Endothelial cell of umbilical vein (primary cell): ENCODE results near the gene ABR.

ENCODE experiments used
- EZH2 ChIP-seq: IDR thresholded peaks from 2 replicates; pipeline ENCODE4 v1.6.1; 2012; ENCODE audit warnings: borderline replicate concordance, low read depth, mild to moderate bottlenecking, moderate library complexity, low read length, inconsistent platforms; ENCODE audit not compliant: severe bottlenecking
- MYC ChIP-seq: IDR thresholded peaks from one replicate; pipeline ENCODE4 v1.6.1; 2011; ENCODE audit warnings: mild to moderate bottlenecking, low read depth, low read length
- POLR2A ChIP-seq: IDR thresholded peaks from 2 replicates; pipeline ENCODE4 v1.6.1; 2012; ENCODE audit warnings: low read depth, mild to moderate bottlenecking, control low read depth, low read length
- TF ChIP-seq, protein P1 (sequence below), 2 donors: IDR thresholded peaks; 1 replicate in 1 of 2; 2 replicates in 1 of 2; pipeline ENCODE4 v1.5.1; 2011; ENCODE audit warnings: low read length in 2 of 2, mild to moderate bottlenecking in 2 of 2, moderate library complexity in 2 of 2, control low read depth in 1 of 2, inconsistent platforms in 1 of 2, low read depth in 1 of 2; ENCODE audit not compliant: insufficient read depth in 1 of 2; ENCODE audit errors: extremely low read depth in 1 of 2
- TF ChIP-seq, protein P2 (sequence below): IDR thresholded peaks from 2 replicates; pipeline ENCODE4 v1.6.1; 2011; ENCODE audit not compliant: insufficient read depth, insufficient read length

DNA sequence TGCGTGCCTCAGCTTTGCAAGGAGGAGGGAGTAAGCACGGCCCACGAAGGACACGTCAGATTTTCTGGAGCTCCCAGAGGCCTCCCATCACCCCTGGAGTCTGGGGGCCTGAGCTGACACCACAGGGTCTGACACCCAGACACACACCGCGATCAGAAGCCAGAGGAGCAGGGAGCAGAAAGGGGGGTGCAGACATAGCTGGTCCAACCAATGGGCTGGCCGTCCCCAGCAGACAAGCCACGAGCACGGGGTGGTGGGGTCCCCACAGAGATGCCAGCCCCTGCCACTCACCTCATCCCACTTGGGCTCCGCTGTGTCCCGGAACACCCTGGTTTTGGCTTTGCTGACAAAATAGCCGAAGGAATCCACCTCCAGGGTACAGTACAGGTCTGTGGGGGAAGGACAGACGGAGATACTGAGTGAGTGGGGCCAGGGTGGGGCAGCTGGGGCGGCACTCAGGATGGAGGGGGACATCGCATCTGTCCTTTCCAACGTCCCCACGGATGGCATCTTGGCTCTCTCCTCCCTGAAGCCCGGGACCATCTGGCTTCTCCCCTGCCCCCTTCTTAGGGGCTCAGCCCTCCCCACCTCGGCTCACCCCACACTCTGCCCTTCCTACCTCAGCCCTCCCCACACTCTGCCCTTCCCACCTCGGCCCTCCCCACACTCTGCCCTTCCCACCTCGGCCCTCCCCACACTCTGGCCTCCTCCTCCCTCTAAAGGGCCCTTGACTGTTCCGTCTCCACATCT lies 129.4 kb downstream of the ABR start:
- TF ChIP-seq EZH2 = no peak
- TF ChIP-seq, protein P1, sequence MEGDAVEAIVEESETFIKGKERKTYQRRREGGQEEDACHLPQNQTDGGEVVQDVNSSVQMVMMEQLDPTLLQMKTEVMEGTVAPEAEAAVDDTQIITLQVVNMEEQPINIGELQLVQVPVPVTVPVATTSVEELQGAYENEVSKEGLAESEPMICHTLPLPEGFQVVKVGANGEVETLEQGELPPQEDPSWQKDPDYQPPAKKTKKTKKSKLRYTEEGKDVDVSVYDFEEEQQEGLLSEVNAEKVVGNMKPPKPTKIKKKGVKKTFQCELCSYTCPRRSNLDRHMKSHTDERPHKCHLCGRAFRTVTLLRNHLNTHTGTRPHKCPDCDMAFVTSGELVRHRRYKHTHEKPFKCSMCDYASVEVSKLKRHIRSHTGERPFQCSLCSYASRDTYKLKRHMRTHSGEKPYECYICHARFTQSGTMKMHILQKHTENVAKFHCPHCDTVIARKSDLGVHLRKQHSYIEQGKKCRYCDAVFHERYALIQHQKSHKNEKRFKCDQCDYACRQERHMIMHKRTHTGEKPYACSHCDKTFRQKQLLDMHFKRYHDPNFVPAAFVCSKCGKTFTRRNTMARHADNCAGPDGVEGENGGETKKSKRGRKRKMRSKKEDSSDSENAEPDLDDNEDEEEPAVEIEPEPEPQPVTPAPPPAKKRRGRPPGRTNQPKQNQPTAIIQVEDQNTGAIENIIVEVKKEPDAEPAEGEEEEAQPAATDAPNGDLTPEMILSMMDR (IDR thresholded peaks at IDR 0.05; ENCODE audit: extremely low read depth in 1 of 2, insufficient read depth in 1 of 2, low read depth in 1 of 2, low read length in 2 of 2) = no peak
- TF ChIP-seq, protein P2, sequence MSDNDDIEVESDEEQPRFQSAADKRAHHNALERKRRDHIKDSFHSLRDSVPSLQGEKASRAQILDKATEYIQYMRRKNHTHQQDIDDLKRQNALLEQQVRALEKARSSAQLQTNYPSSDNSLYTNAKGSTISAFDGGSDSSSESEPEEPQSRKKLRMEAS = no peak
- no peak for TF ChIP-seq POLR2A
- no peak for TF ChIP-seq MYC
